Mammary epithelial cell (primary cell): Measurements from ENCODE around the gene TP53TG5.

ENCODE experiments used
- EZH2 ChIP-seq: IDR thresholded peaks from 2 replicates; pipeline ENCODE4 v1.6.1; 2012; ENCODE audit warnings: low read length, inconsistent platforms, borderline replicate concordance
- TF ChIP-seq, protein P1 (sequence below), 2 donors: IDR thresholded peaks in 1 of 2; conservative IDR thresholded peaks in 1 of 2; 2 replicates each; pipeline ENCODE4 v1.5.1; 2011 to 2012; ENCODE audit warnings: inconsistent platforms in 2 of 2, low read length in 2 of 2, mild to moderate bottlenecking in 2 of 2, control low read depth in 1 of 2, low read depth in 1 of 2; ENCODE audit not compliant: insufficient read depth in 1 of 2; ENCODE audit errors: extremely low read depth in 1 of 2

DNA sequence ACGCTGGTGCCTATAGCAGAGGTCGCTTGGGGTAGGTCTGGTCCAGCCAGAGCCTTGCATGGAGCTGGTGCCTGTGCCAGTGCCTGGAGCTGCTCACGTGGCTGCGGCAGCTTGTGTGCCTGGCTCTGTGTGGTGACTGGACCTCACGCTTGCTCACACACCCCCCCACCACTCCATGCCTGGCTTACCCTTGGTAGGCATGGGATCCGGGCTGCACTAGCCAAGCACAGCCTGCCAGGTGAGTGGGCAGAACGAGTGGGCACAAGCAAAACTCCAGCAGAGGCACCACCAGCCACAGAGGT lies 16.9 kb upstream of the TP53TG5 start:
- TF ChIP-seq, protein P1, sequence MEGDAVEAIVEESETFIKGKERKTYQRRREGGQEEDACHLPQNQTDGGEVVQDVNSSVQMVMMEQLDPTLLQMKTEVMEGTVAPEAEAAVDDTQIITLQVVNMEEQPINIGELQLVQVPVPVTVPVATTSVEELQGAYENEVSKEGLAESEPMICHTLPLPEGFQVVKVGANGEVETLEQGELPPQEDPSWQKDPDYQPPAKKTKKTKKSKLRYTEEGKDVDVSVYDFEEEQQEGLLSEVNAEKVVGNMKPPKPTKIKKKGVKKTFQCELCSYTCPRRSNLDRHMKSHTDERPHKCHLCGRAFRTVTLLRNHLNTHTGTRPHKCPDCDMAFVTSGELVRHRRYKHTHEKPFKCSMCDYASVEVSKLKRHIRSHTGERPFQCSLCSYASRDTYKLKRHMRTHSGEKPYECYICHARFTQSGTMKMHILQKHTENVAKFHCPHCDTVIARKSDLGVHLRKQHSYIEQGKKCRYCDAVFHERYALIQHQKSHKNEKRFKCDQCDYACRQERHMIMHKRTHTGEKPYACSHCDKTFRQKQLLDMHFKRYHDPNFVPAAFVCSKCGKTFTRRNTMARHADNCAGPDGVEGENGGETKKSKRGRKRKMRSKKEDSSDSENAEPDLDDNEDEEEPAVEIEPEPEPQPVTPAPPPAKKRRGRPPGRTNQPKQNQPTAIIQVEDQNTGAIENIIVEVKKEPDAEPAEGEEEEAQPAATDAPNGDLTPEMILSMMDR (conservative IDR thresholded peaks at IDR 0.05 in 1 of 2, IDR thresholded peaks at IDR 0.05 in 1 of 2; ENCODE audit: extremely low read depth in 1 of 2, insufficient read depth in 1 of 2, low read depth in 1 of 2, low read length in 2 of 2): no peak
- no peak for TF ChIP-seq EZH2
